ENCODE measurements around the gene SFXN3.

SFXN3 gene

GRCh38 chr10:101031128-101031795, at the start of gene SFXN3, which contains the start of gene PDZD7:
TSS of gene SFXN3 (plus strand) at chr10:101031234. CDS start at chr10:101034695, 3,461 bp downstream.
TSS of gene PDZD7 (minus strand) at chr10:101031129. CDS start at chr10:101030219, 910 bp downstream.
- peak; percentile 98 for DNase-seq

- DNase-seq, result no peak
Measured at GRCh38 chr10:100982916-100983830, 47.9 kb upstream of the SFXN3 start.

- no peak for DNase-seq
Measured at GRCh38 chr10:100983868-100984671, 47.0 kb upstream of the SFXN3 start.

- no peak for DNase-seq
Measured at GRCh38 chr10:100984672-100985177, 46.3 kb upstream of the SFXN3 start.

- DNase-seq, result no peak
Measured at GRCh38 chr10:100985336-100985735, 45.7 kb upstream of the SFXN3 start.

- DNase-seq, result no peak
Measured at GRCh38 chr10:100986623-100986951, 44.4 kb upstream of the SFXN3 start.

GRCh38 chr10:100986952-100987684, 43.9 kb upstream of the SFXN3 start, which contains the start of the genes MRPL43 and TWNK:
TSS of gene MRPL43 (minus strand) at chr10:100987497. CDS start at chr10:100987443, 54 bp downstream.
TSS of gene TWNK (plus strand) at chr10:100987543. CDS start at chr10:100988211, 668 bp downstream.
- DNase-seq, result peak; percentile 88

GRCh38 chr10:100987685-100988049, 43.4 kb upstream of the SFXN3 start:
- no peak for DNase-seq

- no peak for DNase-seq
Measured at GRCh38 chr10:100988166-100988565, 42.9 kb upstream of the SFXN3 start.

- no peak for DNase-seq
Measured at GRCh38 chr10:100989088-100989487, 41.9 kb upstream of the SFXN3 start.

GRCh38 chr10:100993986-100994708, 36.9 kb upstream of the SFXN3 start:
- DNase-seq, result no peak

GRCh38 chr10:100995181-100995580, 35.9 kb upstream of the SFXN3 start:
- DNase-seq, result no peak

GRCh38 chr10:100996678-100997359, 34.2 kb upstream of the SFXN3 start:
- peak; percentile 58 for DNase-seq

- peak; percentile 79 for DNase-seq
Measured at GRCh38 chr10:100997360-100998182, 33.5 kb upstream of the SFXN3 start.

- DNase-seq, result peak; percentile 79
Measured at GRCh38 chr10:100998183-100998990, 32.6 kb upstream of the SFXN3 start.

- peak; percentile 85 for DNase-seq
Measured at GRCh38 chr10:100998991-100999741, 31.9 kb upstream of the SFXN3 start.

- DNase-seq, result no peak
Measured at GRCh38 chr10:100999742-101000126, 31.3 kb upstream of the SFXN3 start, which contains the start of gene LZTS2. TSS of gene LZTS2 (plus strand) at chr10:100999808. CDS start at chr10:101002539, 2,731 bp downstream.

Data from CD4-positive, alpha-beta T cell treated with Interleukin-17A for 4 hours (primary cell).